Dermis lymphatic vessel endothelial cell (primary cell): ENCODE data around the gene MAPK10. TPM values are rescaled to one million over a fixed set of nuclear protein-coding genes. Genes with fewer than 3 reads are reported as not detected.

ENCODE experiments used
- total RNA-seq: library from RNA; depleted of rRNA; stranded (reverse); fragments of >200 nt; gene quantifications from 2 replicates; pipeline ENCODE4 v1.2.1, GENCODE V29; 2014

MAPK10 gene
- 0.09 and 0.11 TPM in 2 replicates for total RNA-seq

DNA sequence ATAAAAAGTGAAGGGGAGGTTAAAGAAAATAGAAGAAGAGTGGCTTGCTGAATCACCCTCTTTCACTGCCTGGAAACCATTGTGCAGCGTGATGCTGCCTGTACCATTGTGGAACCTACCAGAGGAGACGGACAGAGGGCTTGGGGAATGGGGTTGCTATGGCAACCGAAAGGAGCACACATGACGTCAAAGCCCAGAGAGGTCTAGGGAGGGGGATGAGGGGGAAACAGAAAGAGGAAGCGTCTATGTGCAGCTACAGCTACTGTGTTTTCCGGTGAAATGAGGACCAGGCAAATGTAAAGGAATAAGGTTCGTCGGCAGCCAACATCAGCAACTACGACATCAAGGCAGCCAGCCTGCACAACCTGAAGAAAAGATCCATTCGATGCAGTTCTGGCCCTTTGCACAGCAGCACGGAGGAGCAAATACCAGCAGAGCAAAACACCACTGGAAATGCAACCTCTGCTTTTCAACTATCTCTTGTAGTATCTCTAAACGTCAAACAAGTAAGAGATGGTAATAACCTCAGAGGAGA, at the start of gene MAPK10:
Gene MAPK10 (minus strand): TSS at position 110 of the 535 bp plus-strand sequence.

Other genes with a start within 250 kb of the MAPK10 start
- gene PTPN13, start 234.3 kb upstream of the MAPK10 start, total RNA-seq: 0.09 and 0.98 TPM in 2 replicates